ENCODE results near the gene TBC1D30.
"Not testable (repeated sequence)": the region's sequence is repeated elsewhere in the genome, so short reads cannot be mapped to it uniquely, and the experiment has no call there.

TBC1D30 gene

DNA sequence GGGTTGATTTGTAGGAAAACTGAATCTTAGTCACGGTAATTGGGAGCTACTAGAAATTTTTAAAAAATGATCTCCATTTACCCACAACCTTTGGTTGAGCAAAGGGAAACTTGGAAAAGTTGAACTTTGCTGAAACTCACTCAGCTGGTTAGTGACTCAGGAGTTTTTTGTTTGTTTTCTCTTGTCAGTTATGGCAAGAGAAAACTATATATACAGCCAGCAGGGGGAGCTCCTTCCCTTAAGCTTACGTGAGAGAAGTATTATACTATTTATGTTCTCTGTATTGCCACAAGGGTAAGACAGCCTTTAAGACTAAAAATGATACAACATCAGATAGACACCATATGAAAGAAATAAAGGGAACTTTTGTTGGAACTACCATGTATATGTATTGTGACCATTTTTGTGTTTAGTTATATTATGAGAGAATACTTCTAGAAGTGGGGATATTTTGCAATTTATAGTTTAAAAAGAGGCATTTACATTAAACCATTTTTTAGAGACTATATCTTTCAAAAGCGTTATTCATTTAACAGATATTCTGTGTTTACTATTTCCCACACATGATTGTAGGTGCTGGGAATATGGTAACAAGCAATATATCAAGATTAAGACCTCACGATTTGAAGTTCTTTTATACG, 28.1 kb upstream of the TBC1D30 start:
- TF ChIP-seq POLR2A (IDR thresholded peaks at IDR 0.05; ENCODE audit: low read depth, low read length): no peak
- FAIRE-seq (peak; percentile 86), DNase-seq (ENCODE audit: insufficient read length, low spot score) (peak; percentile 62)

DNA sequence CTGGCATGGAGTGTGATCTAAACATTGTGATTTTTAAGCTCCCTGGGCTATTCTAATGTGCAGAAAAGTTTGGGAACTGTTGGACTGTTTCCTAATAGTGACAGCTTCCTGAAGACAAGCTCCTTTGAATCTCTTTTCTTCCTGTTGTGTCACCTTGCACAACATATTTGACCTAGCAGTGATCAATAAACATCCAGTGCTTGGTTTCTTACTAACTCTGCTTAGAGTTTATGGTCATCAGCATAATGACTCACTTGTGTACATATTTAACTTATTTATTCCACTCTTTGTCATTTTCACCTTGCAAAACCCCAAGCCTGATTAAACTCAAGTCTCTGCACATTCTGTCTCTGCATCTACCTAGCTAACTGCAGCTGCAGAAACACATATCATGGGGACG, 27.3 kb upstream of the TBC1D30 start:
- no peak for TF ChIP-seq POLR2A (IDR thresholded peaks at IDR 0.05; ENCODE audit: low read depth, low read length)
- no peak for DNase-seq (ENCODE audit: insufficient read length, low spot score)
- FAIRE-seq: no peak

DNA sequence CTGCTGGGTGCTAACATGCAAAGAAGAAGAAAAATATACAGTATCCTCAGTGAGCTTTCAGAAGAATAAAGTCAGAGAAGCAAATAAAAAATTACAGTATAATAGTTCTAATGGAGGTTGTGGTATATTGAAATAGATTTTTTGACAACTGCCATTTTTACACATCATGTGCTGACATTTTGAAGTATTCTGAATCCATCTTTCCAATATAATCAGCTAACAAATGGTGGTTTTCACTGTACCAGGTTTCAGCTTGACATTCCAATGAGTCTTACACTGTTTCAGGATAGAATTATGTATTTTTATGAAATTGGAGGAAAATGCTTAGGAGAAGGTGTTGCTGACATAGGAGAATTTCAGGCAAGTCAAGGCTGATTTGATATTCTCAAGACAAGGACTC, 26.3 kb upstream of the TBC1D30 start:
- TF ChIP-seq POLR2A (IDR thresholded peaks at IDR 0.05; ENCODE audit: low read depth, low read length): no peak
- no peak for DNase-seq (ENCODE audit: insufficient read length, low spot score)
- no peak for FAIRE-seq

DNA sequence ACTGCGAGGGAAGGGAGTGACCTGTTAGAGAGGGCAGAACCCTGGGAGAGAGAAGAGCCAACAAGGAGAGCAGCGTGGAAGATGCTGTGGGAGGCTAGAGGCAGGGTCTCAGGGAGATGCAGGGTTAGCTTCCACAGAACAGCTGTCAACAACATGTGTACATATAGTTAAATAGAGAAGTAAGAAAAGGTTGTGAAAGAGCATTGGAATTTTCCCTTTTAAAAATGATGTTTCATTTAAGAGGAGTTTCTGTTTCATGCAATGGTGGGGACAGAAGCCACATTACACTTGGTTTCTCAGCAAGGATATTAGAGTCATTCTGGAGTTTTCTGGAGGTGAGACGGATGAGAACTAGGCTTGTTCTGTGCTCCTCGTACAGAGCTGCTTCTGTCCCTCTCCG, 23.8 kb upstream of the TBC1D30 start:
- no peak for TF ChIP-seq POLR2A (IDR thresholded peaks at IDR 0.05; ENCODE audit: low read depth, low read length)
- DNase-seq (ENCODE audit: insufficient read length, low spot score): no peak
- peak; percentile 38 for FAIRE-seq

DNA sequence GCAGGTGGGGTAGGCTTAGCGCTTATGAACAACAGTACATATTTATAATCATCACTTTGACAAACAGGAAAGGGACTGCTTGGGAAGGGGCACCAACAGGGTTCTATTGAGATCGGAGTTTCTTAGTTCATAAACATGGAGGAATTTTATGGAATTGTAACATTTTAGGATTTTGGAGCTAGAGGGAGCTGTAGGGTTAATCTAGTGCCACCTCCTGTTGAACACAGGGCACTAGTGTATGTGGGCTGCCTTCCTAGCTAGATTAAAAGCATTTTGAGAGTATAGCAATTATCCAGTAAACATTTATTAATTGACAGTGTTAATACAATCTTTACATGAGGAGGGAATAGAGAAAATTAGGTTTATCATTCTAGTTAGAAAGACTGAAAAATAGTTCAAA, 23.1 kb upstream of the TBC1D30 start:
- TF ChIP-seq POLR2A (IDR thresholded peaks at IDR 0.05; ENCODE audit: low read depth, low read length): no peak
- FAIRE-seq (no peak), DNase-seq (ENCODE audit: insufficient read length, low spot score) (no peak)

DNA sequence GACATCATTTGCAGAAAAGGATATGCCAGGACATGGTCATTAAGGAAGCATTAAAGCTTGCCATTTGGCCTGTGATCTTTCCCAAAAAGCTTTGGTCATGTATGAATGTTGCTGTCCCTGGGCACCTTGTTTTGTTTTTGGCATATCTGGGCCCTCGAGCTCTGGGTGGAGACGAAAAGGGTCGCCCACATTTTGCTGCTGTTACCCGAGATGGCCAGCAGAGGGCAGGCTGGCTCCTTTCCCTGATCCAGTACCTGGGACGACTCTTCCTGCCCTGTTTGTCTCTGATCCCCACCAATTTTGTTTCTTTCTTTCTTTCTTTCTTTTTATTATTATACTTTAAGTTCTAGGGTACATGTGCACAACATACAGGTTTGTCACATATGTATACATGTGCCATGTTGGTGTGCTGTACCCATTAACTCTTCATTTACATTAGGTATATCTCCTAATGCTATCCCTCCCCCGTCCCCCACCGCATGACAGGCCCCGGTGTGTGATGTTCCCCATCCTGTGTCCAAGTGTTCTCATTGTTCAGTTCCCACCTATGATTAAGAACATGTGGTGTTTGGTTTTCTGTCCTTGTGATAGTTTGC, 22.2 kb upstream of the TBC1D30 start:
- not testable (repeated sequence) for FAIRE-seq

DNA sequence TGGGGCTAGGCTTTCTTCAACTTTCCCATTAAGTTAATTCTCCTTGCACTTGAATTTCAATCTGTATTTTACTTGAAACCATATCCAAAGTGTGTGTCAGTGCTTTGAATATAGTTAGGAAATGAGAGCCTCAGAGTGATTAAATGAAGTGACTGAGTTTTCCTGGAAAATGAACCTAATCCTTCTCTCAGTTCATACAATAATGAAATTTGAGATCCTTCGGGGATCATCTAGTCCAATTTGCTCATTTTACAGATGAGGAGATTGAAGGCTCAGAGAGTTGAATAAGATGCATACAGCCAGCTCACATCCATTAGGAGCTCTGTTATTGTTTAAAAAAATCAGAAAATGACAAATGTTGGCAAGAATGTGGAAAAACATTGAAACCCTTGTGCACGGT, 18.3 kb upstream of the TBC1D30 start:
- FAIRE-seq: no peak
- no peak for DNase-seq (ENCODE audit: insufficient read length, low spot score)
- TF ChIP-seq POLR2A (IDR thresholded peaks at IDR 0.05; ENCODE audit: low read depth, low read length): no peak

More for the DNA sequence above, 22.2 kb upstream of the TBC1D30 start:
- peak; percentile 51 for DNase-seq (ENCODE audit: insufficient read length, low spot score)

DNA sequence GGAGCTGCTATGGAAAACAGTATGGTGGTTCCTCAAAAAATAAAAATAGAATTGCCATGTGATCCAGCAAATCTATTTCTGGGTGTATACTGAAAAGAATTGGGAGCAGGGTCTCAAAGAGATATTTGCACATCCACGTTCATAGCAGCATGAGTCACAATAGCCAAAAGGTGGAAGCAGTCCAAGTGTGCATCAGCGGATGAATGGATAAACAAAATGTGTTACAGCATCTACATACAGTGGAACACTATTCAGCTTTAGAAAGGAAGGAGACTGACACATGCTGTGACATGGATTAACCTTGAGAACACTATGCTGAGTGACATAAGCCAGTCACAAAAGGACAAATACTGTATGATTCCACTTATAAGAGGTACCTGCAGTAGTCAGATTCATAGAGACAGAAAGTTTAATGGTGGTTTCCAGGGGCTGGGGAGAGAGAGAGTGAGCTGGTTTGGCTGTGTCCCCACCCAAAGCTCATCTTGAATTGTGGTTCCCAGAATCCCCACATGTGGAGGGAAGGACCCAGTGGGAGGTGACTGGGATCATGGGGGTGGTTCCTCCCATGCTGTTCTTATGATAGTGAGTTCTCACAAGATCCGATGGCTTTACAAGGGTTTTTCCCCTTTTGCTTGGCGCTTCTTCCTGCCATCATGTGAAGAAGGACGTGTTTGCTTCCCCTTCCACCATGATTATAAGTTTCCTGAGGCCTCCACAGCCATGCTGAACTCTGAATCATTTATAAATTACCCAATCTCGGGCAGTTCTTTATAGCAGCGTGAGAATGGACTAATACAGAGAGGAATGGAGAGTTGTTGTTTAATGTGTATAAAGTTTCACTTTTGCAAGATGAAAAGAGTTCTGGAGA, 17.6 kb upstream of the TBC1D30 start:
- DNase-seq (ENCODE audit: insufficient read length, low spot score) (no peak), FAIRE-seq (peak; percentile 71)
- TF ChIP-seq POLR2A (IDR thresholded peaks at IDR 0.05; ENCODE audit: low read depth, low read length): no peak

DNA sequence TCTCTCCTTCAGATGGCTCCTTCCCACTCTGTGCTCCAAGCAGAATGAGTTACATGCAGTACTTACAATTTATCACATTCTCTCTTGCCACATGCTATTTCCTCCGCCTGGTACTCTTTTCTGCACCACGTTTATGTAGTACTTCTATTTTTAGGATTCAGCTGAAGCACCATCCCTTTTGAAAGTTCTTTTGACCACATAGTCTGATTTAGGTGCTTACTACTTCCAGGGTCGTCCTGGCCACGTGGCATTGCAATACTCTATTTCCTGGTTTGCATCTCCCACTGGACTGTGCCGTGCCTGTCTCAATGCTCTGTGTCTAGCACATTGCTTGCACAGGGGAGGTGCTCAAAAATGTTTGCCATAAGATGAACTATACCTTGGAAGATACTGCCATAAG, 16.3 kb upstream of the TBC1D30 start:
- no peak for TF ChIP-seq POLR2A (IDR thresholded peaks at IDR 0.05; ENCODE audit: low read depth, low read length)
- DNase-seq (ENCODE audit: insufficient read length, low spot score) (no peak), FAIRE-seq (no peak)

DNA sequence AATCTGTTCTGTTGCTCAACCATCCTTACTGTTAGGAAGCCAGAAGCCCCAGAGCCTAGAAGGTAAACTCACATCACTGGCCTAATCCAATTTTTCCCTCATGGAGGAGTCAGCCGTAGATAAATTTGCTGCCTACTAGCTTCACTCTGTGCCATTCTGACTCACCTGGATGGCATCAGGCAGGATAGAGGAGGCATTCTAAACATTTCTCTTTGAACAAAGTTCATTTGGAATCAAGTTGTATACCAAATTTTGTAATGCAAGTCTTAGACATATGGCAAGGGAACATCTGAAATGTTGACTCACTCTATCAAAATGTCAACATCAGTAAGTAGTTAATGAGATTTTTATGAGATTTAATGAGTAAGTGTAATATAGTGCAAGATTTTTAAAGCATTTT, 13.6 kb upstream of the TBC1D30 start:
- TF ChIP-seq POLR2A (IDR thresholded peaks at IDR 0.05; ENCODE audit: low read depth, low read length): no peak
- FAIRE-seq (no peak), DNase-seq (ENCODE audit: insufficient read length, low spot score) (no peak)

DNA sequence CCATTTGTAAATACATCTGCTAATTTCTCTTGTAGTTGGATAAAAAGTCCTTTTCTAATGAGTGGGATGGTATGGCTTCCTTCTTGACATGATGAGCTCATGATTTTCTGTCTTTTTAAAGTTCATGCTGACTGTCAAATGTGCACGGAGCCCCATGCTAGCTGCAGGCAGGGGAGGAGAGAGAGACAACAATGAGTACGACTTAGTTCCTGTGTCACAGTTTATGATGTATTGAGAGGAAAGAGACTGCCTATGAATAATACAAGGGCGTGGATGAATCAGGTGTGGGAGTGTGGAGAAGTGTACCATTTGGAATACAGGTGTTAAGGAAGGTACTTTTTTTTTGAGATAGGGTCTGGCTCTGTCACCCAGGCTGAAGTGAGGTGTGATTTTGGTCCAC, 10.7 kb upstream of the TBC1D30 start:
- no peak for TF ChIP-seq POLR2A (IDR thresholded peaks at IDR 0.05; ENCODE audit: low read depth, low read length)
- FAIRE-seq (no peak), DNase-seq (ENCODE audit: insufficient read length, low spot score) (no peak)

DNA sequence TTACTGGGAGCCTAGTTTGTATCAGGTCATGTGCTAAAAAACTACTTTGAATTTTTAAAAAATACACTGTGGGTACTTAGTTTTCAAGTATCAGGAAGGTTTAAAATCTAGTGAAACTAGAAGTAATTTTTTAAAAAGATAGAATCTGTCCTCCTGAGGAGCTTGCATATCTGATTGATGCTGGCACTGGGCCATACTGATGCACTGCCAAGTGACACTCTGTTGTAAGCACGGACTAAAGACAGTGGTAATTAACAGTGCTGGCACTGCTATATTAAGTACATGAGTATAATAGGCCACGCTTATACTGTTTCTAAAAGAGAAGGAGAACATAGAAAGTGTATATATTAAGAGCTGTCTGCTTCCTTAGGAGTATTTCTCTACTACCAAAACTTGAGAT, 10.0 kb upstream of the TBC1D30 start:
- TF ChIP-seq POLR2A (IDR thresholded peaks at IDR 0.05; ENCODE audit: low read depth, low read length): no peak
- no peak for DNase-seq (ENCODE audit: insufficient read length, low spot score)
- FAIRE-seq: no peak

DNA sequence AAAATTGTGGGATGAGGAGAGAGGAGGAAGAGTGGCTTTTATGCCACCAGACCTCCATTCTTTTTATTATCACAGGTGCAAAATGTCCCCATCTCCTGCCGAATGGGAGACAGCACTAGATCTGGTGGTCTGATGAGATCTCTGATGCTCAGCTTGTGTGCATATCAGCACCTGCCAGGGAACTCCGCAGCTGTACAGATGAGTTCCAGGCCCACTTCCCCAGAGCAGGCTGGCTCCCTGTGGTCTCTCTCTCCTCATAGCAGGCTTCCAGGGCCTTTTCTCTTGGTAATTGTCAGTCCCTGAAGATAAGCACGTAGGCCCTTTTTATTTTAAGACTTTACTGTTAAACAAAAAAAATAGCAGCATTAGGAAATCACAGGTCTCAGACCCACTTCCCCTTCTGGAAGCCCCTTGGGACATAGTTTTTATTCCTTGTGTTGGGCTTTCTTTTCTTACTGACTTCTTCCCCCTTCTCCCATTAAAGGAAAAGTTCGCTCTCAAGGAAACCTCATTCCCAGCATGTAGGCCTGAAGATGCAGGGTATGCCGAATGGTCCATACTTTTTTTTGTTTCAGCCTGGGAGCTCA, 4.5 kb upstream of the TBC1D30 start:
- no peak for TF ChIP-seq POLR2A (IDR thresholded peaks at IDR 0.05; ENCODE audit: low read depth, low read length)
- FAIRE-seq (no peak), DNase-seq (ENCODE audit: insufficient read length, low spot score) (no peak)

DNA sequence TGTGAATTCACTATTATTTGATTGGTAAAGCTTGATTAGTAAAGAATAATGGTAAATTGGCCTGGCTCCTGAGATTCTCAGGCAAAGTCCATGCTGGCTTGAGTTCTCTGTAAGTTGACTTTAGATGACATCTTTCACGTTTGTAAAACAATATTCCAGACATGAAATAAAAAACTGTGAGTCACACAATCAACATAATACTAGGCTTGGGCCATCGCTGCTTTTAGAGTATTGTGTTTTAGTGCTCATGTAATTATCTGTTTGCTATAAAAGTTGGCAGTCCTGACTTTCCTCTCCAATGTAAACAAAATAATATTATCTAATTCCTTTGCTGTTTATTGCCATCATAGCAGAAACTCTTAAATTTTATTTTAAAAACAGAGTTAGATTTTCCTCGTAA, 3.9 kb upstream of the TBC1D30 start:
- TF ChIP-seq POLR2A (IDR thresholded peaks at IDR 0.05; ENCODE audit: low read depth, low read length): no peak

More for the DNA sequence above, 3.9 kb upstream of the TBC1D30 start:
- FAIRE-seq: no peak
- DNase-seq (ENCODE audit: insufficient read length, low spot score): no peak
